Neural cell (in vitro differentiated cells): ENCODE results near the gene EHMT1. TPM values are rescaled to one million over a fixed set of nuclear protein-coding genes. Genes with fewer than 3 reads are reported as not detected.

Experiments
- H2AFZ ChIP-seq: fragments of 200-600, 300-800 bp; sonication (generic), shearing (Covaris generic); 2 replicates; pipeline ENCODE4 v1.6.0; 2014; ENCODE audit warnings: low read depth, mild to moderate bottlenecking, antibody characterized with exemption, low read length, moderate library complexity
- H3F3A ChIP-seq: fragments of 200-600 bp; shearing (Covaris generic); 2 replicates; pipeline ENCODE4 v1.6.1; 2016; ENCODE audit warnings: mild to moderate bottlenecking, moderate library complexity, mixed read lengths, antibody characterized with exemption, low read length; ENCODE audit not compliant: insufficient read depth, poor library complexity, severe bottlenecking
- H3K27ac ChIP-seq: fragments of 200-600, 300-800 bp; sonication (generic), shearing (Covaris generic); 2 replicates; pipeline ENCODE4 v1.5.1; 2014; ENCODE audit warnings: mild to moderate bottlenecking, low read length, moderate library complexity
- H3K27me3 ChIP-seq: fragments of 300-800, 200-600 bp; sonication (generic), shearing (Covaris generic); 2 replicates; pipeline ENCODE4 v1.6.0; 2014; ENCODE audit warnings: mild to moderate bottlenecking, low read depth, low read length, moderate library complexity; ENCODE audit not compliant: insufficient read depth
- H3K36me3 ChIP-seq: fragments of 300-800, 200-600 bp; sonication (generic), shearing (Covaris generic); 2 replicates; pipeline ENCODE4 v1.5.1; 2014; ENCODE audit warnings: mild to moderate bottlenecking, antibody characterized with exemption, low read length, moderate library complexity; ENCODE audit not compliant: insufficient read depth
- H3K4me2 ChIP-seq: fragments of 300-800, 200-600 bp; sonication (generic), shearing (Covaris generic); 2 replicates; pipeline ENCODE4 v1.6.0; 2014; ENCODE audit warnings: mild to moderate bottlenecking, low read length
- H3K4me3 ChIP-seq: fragments of 300-800, 200-600 bp; sonication (generic), shearing (Covaris generic); 2 replicates; pipeline ENCODE4 v1.5.1; 2014; ENCODE audit warnings: mild to moderate bottlenecking, low read length, moderate library complexity
- H3K79me2 ChIP-seq: fragments of 200-600 bp; shearing (Covaris generic); replicated peaks from 2 replicates; pipeline ENCODE4 v1.6.0; 2014; ENCODE audit warnings: mild to moderate bottlenecking, low read length, moderate library complexity; ENCODE audit not compliant: insufficient read depth
- H3K9ac ChIP-seq: fragments of 300-800, 200-600 bp; sonication (generic), shearing (Covaris generic); 2 replicates; pipeline ENCODE4 v1.6.1; 2016; ENCODE audit warnings: mild to moderate bottlenecking, low read length, mixed read lengths
- H3K9me2 ChIP-seq: fragments of 200-600 bp; shearing (Covaris generic); 2 replicates; pipeline ENCODE4 v1.6.1; 2016; ENCODE audit warnings: mild to moderate bottlenecking, low read length, mixed read lengths; ENCODE audit not compliant: insufficient read depth
- H3K9me3 ChIP-seq: fragments of 200-600, 300-800 bp; sonication (generic), shearing (Covaris generic); 2 replicates; pipeline ENCODE4 v1.6.1; 2016; ENCODE audit warnings: mild to moderate bottlenecking, mixed run types, low read length, moderate library complexity, mixed read lengths
- H4K20me1 ChIP-seq: fragments of 200-600 bp; shearing (Covaris generic); 2 replicates; pipeline ENCODE4 v1.6.1; 2016; ENCODE audit warnings: mild to moderate bottlenecking, mixed run types; ENCODE audit not compliant: insufficient read depth
- EP300 ChIP-seq: fragments of 450-650 bp; conservative IDR thresholded peaks from 2 replicates; pipeline ENCODE4 v1.6.1; 2014; ENCODE audit warnings: antibody characterized with exemption, mild to moderate bottlenecking, moderate library complexity; ENCODE audit not compliant: poor library complexity, severe bottlenecking
- EZH2 ChIP-seq: fragments of 200-600, 300-800 bp; shearing (Covaris generic), sonication (generic); IDR thresholded peaks from 2 replicates; pipeline ENCODE4 v1.6.1; 2014; ENCODE audit warnings: antibody characterized with exemption, low read length, borderline replicate concordance, mild to moderate bottlenecking; ENCODE audit not compliant: insufficient read depth, poor library complexity, severe bottlenecking
- MXI1 ChIP-seq: fragments of 450-650 bp; conservative IDR thresholded peaks from 2 replicates; pipeline ENCODE4 v1.6.1; 2014; ENCODE audit warnings: antibody characterized with exemption, mild to moderate bottlenecking; ENCODE audit not compliant: poor library complexity, severe bottlenecking
- POLR2AphosphoS5 ChIP-seq: IDR thresholded peaks from 2 replicates; pipeline ENCODE4 v1.6.1; 2012
- RAD21 ChIP-seq: fragments of 450-650 bp; conservative IDR thresholded peaks from 2 replicates; pipeline ENCODE4 v1.6.1; 2014; ENCODE audit warnings: antibody characterized with exemption, mild to moderate bottlenecking, moderate library complexity
- SMC3 ChIP-seq: fragments of 450-650 bp; conservative IDR thresholded peaks from 2 replicates; pipeline ENCODE4 v1.6.1; 2014; ENCODE audit warnings: antibody characterized with exemption, mild to moderate bottlenecking, moderate library complexity; ENCODE audit not compliant: poor library complexity
- TAF1 ChIP-seq: IDR thresholded peaks from 2 replicates; pipeline ENCODE4 v1.6.1; 2012; ENCODE audit warnings: low read depth
- polyA plus RNA-seq: library from polyadenylated mRNA; depleted of rRNA; stranded (reverse); fragments of >200 nt; gene quantifications from 2 replicates; pipeline ENCODE4 v1.2.3, GENCODE V29; 2014
- TF ChIP-seq, protein P1 (sequence below): fragments of 450-650 bp; IDR thresholded peaks from 2 replicates; pipeline ENCODE4 v1.5.1; 2014; ENCODE audit warnings: antibody characterized with exemption, mild to moderate bottlenecking, moderate library complexity; ENCODE audit not compliant: poor library complexity, severe bottlenecking
- TF ChIP-seq, protein P2 (sequence below): IDR thresholded peaks from 2 replicates; pipeline ENCODE4 v1.6.1; 2012; ENCODE audit warnings: borderline replicate concordance

The EHMT1 gene
- polyA plus RNA-seq, 1 donor from 2014 or later, result 53.0 TPM

DNA sequence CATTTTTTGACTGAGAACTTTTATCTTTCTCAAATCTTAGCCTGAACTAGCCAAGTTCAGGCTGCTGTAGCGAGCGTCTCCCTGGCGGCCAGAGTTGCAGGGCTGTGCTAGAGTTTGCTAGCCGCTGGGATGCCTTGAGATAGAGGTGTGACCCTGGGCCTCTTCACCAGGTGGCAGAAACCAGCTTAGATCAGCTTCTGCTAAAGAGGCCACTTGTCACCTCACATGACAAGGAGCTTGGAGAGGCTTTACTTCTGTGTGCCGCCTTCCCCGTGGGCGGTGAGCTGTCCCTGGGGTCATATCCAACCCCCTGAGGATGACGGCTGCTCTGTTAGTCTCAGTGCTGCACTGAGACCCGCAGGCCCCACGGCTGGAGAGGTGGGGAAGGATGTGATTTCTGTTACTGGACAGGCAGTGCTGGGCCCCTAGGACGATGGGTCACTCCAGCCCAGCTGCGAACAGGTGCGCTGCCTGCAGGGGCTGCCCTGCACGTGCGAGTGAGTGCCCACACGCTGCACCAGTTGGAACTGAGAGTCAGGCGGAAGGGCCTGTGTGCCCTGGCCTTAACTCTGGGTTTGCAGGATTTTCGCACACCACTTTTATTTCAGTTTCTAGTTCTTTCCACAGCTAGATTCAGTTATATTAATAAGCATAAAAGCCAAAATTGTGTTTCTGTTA lies 63.8 kb downstream of the EHMT1 start:
- H3K27me3 ChIP-seq, result no peaks in the 10 kb centered on the region
- TF ChIP-seq SMC3 (no peak), EP300 (no peak)
- TF ChIP-seq, protein P1, sequence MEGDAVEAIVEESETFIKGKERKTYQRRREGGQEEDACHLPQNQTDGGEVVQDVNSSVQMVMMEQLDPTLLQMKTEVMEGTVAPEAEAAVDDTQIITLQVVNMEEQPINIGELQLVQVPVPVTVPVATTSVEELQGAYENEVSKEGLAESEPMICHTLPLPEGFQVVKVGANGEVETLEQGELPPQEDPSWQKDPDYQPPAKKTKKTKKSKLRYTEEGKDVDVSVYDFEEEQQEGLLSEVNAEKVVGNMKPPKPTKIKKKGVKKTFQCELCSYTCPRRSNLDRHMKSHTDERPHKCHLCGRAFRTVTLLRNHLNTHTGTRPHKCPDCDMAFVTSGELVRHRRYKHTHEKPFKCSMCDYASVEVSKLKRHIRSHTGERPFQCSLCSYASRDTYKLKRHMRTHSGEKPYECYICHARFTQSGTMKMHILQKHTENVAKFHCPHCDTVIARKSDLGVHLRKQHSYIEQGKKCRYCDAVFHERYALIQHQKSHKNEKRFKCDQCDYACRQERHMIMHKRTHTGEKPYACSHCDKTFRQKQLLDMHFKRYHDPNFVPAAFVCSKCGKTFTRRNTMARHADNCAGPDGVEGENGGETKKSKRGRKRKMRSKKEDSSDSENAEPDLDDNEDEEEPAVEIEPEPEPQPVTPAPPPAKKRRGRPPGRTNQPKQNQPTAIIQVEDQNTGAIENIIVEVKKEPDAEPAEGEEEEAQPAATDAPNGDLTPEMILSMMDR, result peak; percentile 13
- no peaks in the 10 kb centered on the region for H3K36me3 ChIP-seq
- peaks cover 3% of the 10 kb centered on the region for H4K20me1 ChIP-seq
- peaks cover 76% of the 10 kb centered on the region for H3K79me2 ChIP-seq
- H3K9me3 ChIP-seq, result no peaks in the 10 kb centered on the region
- no peak overlapping the region for H2AFZ ChIP-seq
- H3K4me2 ChIP-seq, result no peak overlapping the region
- peak overlapping the region; percentile 37 for H3K4me3 ChIP-seq
- H3K9me2 ChIP-seq, result no peaks in the 10 kb centered on the region
- H3K9ac ChIP-seq, result peak overlapping the region; percentile 19
- H3F3A ChIP-seq, result no peaks in the 10 kb centered on the region
- peak overlapping the region; percentile 31 for H3K27ac ChIP-seq

DNA sequence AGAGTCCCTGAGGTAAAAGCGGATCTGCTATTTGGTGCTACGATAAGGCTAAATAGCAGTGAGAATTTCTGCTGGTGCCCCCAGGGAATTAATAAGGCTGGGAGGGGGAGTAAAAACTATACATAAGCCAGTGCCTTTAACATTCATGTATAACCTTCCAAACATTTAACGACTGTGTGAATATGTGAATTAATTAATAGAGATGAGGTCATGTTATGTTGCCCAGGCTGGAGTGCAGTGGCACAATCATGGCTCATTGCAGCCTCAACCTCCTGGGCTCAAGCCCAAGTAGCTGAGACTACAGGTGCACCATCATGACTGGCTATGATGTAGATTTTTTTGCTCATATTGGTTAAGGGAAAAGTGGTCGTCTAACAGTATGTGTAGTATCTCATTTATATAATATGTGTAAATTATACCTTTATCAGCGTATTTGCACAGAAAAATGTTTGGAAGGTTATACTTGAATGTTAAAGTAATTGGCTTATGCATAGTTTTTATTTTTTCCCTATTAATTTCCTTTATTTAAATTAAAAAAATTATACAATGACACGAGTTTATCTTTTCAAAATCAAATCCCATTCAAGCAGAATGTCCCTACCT lies 64.6 kb downstream of the EHMT1 start:
- H3K27me3 ChIP-seq, result no peaks in the 10 kb centered on the region
- no peaks in the 10 kb centered on the region for H3K9me3 ChIP-seq
- no peak overlapping the region for H2AFZ ChIP-seq
- no peak for TF ChIP-seq EP300
- TF ChIP-seq, protein P2, sequence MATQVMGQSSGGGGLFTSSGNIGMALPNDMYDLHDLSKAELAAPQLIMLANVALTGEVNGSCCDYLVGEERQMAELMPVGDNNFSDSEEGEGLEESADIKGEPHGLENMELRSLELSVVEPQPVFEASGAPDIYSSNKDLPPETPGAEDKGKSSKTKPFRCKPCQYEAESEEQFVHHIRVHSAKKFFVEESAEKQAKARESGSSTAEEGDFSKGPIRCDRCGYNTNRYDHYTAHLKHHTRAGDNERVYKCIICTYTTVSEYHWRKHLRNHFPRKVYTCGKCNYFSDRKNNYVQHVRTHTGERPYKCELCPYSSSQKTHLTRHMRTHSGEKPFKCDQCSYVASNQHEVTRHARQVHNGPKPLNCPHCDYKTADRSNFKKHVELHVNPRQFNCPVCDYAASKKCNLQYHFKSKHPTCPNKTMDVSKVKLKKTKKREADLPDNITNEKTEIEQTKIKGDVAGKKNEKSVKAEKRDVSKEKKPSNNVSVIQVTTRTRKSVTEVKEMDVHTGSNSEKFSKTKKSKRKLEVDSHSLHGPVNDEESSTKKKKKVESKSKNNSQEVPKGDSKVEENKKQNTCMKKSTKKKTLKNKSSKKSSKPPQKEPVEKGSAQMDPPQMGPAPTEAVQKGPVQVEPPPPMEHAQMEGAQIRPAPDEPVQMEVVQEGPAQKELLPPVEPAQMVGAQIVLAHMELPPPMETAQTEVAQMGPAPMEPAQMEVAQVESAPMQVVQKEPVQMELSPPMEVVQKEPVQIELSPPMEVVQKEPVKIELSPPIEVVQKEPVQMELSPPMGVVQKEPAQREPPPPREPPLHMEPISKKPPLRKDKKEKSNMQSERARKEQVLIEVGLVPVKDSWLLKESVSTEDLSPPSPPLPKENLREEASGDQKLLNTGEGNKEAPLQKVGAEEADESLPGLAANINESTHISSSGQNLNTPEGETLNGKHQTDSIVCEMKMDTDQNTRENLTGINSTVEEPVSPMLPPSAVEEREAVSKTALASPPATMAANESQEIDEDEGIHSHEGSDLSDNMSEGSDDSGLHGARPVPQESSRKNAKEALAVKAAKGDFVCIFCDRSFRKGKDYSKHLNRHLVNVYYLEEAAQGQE, result no peak
- TF ChIP-seq RAD21, result no peak
- no peak for TF ChIP-seq TAF1
- TF ChIP-seq MXI1, result no peak
- no peak for TF ChIP-seq SMC3
- no peak for TF ChIP-seq EZH2
- no peak for TF ChIP-seq POLR2AphosphoS5
- no peaks in the 10 kb centered on the region for H3K36me3 ChIP-seq
- no peaks in the 10 kb centered on the region for H3K9me2 ChIP-seq
- H3K79me2 ChIP-seq, result peaks cover 79% of the 10 kb centered on the region
- H3K9ac ChIP-seq, result no peak overlapping the region
- H3F3A ChIP-seq, result no peaks in the 10 kb centered on the region
- no peak overlapping the region for H3K4me2 ChIP-seq
- H4K20me1 ChIP-seq, result peaks cover 3% of the 10 kb centered on the region
- peak overlapping the region; percentile 31 for H3K27ac ChIP-seq
- peak overlapping the region; percentile 37 for H3K4me3 ChIP-seq
